SU-DHL-6 (cell line): Measurements from ENCODE around the gene AHDC1.

ENCODE experiments used
- H2AFZ ChIP-seq: fragments of 200-600 bp; sonication (generic); 2 replicates; pipeline ENCODE4 v1.6.1; 2014; ENCODE audit warnings: low read depth, mild to moderate bottlenecking, moderate library complexity, mixed read lengths, antibody characterized with exemption, low read length; ENCODE audit not compliant: severe bottlenecking
- H3F3A ChIP-seq: fragments of 200-600 bp; shearing (Covaris generic); 2 replicates; pipeline ENCODE4 v1.6.0; 2016; ENCODE audit warnings: antibody characterized with exemption, mild to moderate bottlenecking; ENCODE audit not compliant: insufficient read depth
- H3K27ac ChIP-seq: fragments of 200-600 bp; sonication (generic); 2 replicates; pipeline ENCODE4 v1.5.1; 2016; ENCODE audit warnings: low read depth, mild to moderate bottlenecking, low read length, moderate library complexity, mixed read lengths
- H3K27me3 ChIP-seq: fragments of 200-600 bp; sonication (generic), shearing (Covaris generic); 2 replicates; pipeline ENCODE4 v1.6.0; 2014; ENCODE audit warnings: mild to moderate bottlenecking, low read length
- H3K36me3 ChIP-seq: fragments of 200-600 bp; sonication (generic); 2 replicates; pipeline ENCODE4 v1.6.1; 2014; ENCODE audit warnings: mild to moderate bottlenecking, low read length, mixed read lengths
- H3K4me2 ChIP-seq: fragments of 300-600, 200-600 bp; shearing (Covaris generic), sonication (generic); 2 replicates; pipeline ENCODE4 v1.6.0; 2014; ENCODE audit warnings: low read length, low read depth, mild to moderate bottlenecking; ENCODE audit not compliant: poor library complexity, severe bottlenecking
- H3K4me3 ChIP-seq: fragments of 200-600 bp; sonication (generic); 2 replicates; pipeline ENCODE4 v1.5.1; 2014; ENCODE audit warnings: antibody characterized with exemption, low read length, mild to moderate bottlenecking, mixed read lengths; ENCODE audit not compliant: insufficient read depth, poor library complexity, severe bottlenecking
- H3K79me2 ChIP-seq: fragments of 200-600 bp; sonication (generic); 2 replicates; pipeline ENCODE4 v1.6.1; 2014; ENCODE audit warnings: mild to moderate bottlenecking, low read length, moderate library complexity; ENCODE audit not compliant: insufficient read depth
- H3K9ac ChIP-seq: fragments of 200-600 bp; sonication (generic); 2 replicates; pipeline ENCODE4 v1.7.0; 2014; ENCODE audit warnings: mild to moderate bottlenecking, low read length
- H3K9me2 ChIP-seq: fragments of 200-600 bp; sonication (generic); replicated peaks from 2 replicates; pipeline ENCODE4 v1.6.1; 2014; ENCODE audit warnings: low read length; ENCODE audit not compliant: insufficient read depth
- H3K9me3 ChIP-seq: fragments of 200-600 bp; sonication (generic); 2 replicates; pipeline ENCODE4 v1.6.1; 2014; ENCODE audit warnings: low read length, mixed read lengths; ENCODE audit not compliant: insufficient read depth
- H4K20me1 ChIP-seq: fragments of 200-600 bp; sonication (generic); 2 replicates; pipeline ENCODE4 v1.6.1; 2014; ENCODE audit warnings: low read depth, mild to moderate bottlenecking, antibody characterized with exemption, low read length, moderate library complexity, mixed read lengths
- EZH2phosphoT487 ChIP-seq: fragments of 200-600 bp; sonication (generic), shearing (Covaris generic); conservative IDR thresholded peaks from 2 replicates; pipeline ENCODE4 v1.6.1; 2018; ENCODE audit warnings: mild to moderate bottlenecking, antibody characterized with exemption, low read length, moderate library complexity, mixed read lengths
- TF ChIP-seq, protein P1 (sequence below): fragments of 200-600 bp; sonication (generic); IDR thresholded peaks from one replicate; pipeline ENCODE4 v1.5.1; 2017; ENCODE audit warnings: antibody characterized with exemption, mild to moderate bottlenecking, low read length, moderate library complexity; ENCODE audit not compliant: insufficient read depth, poor library complexity, severe bottlenecking

The AHDC1 gene

GRCh38 chr1:27602462-27603308, 1.3 kb downstream of the AHDC1 start:
- Histone ChIP-seq H3K27ac (no peak overlapping the region), H3K9ac (peak overlapping the region; percentile 68), H3K4me3 (peak overlapping the region; percentile 71), H3K4me2 (peak overlapping the region; percentile 75), H3K36me3 (no peaks in the 10 kb centered on the region), H3F3A (no peaks in the 10 kb centered on the region), H2AFZ (no peak overlapping the region), H3K27me3 (no peaks in the 10 kb centered on the region), H4K20me1 (no peaks in the 10 kb centered on the region), H3K9me3 (no peaks in the 10 kb centered on the region), H3K79me2 (peaks cover 14% of the 10 kb centered on the region; the same call in 1 of the 2 replicates), H3K9me2 (no peaks in the 10 kb centered on the region)
- TF ChIP-seq EZH2phosphoT487: no peak
- TF ChIP-seq, protein P1, sequence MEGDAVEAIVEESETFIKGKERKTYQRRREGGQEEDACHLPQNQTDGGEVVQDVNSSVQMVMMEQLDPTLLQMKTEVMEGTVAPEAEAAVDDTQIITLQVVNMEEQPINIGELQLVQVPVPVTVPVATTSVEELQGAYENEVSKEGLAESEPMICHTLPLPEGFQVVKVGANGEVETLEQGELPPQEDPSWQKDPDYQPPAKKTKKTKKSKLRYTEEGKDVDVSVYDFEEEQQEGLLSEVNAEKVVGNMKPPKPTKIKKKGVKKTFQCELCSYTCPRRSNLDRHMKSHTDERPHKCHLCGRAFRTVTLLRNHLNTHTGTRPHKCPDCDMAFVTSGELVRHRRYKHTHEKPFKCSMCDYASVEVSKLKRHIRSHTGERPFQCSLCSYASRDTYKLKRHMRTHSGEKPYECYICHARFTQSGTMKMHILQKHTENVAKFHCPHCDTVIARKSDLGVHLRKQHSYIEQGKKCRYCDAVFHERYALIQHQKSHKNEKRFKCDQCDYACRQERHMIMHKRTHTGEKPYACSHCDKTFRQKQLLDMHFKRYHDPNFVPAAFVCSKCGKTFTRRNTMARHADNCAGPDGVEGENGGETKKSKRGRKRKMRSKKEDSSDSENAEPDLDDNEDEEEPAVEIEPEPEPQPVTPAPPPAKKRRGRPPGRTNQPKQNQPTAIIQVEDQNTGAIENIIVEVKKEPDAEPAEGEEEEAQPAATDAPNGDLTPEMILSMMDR: no peak

GRCh38 chr1:27601771-27602461, 2.0 kb downstream of the AHDC1 start:
- Histone ChIP-seq H3F3A (no peaks in the 10 kb centered on the region), H3K36me3 (no peaks in the 10 kb centered on the region), H3K4me2 (peak overlapping the region; percentile 75), H3K27me3 (no peaks in the 10 kb centered on the region), H3K9me3 (no peaks in the 10 kb centered on the region), H4K20me1 (no peaks in the 10 kb centered on the region), H3K9ac (peak overlapping the region; percentile 28; the same call in 1 of the 2 replicates), H3K9me2 (no peaks in the 10 kb centered on the region), H3K27ac (no peak overlapping the region), H3K4me3 (no peak overlapping the region), H3K79me2 (peaks cover 14% of the 10 kb centered on the region; the same call in 1 of the 2 replicates), H2AFZ (no peak overlapping the region)
- TF ChIP-seq, protein P1: no peak
- TF ChIP-seq EZH2phosphoT487: no peak

- no peaks in the 10 kb centered on the region for H3F3A ChIP-seq
- no peaks in the 10 kb centered on the region for H3K9me3 ChIP-seq
- H3K79me2 ChIP-seq: peaks cover 14% of the 10 kb centered on the region; the same call in 1 of the 2 replicates
- no peaks in the 10 kb centered on the region for H4K20me1 ChIP-seq
- no peaks in the 10 kb centered on the region for H3K9me2 ChIP-seq
- H3K27me3 ChIP-seq: no peaks in the 10 kb centered on the region
- H3K9ac ChIP-seq: no peak overlapping the region
- no peaks in the 10 kb centered on the region for H3K36me3 ChIP-seq
- no peak overlapping the region for H3K4me3 ChIP-seq
- no peak overlapping the region for H3K4me2 ChIP-seq
- H2AFZ ChIP-seq: no peak overlapping the region
- TF ChIP-seq EZH2phosphoT487: no peak
- TF ChIP-seq, protein P1: no peak
- H3K27ac ChIP-seq: no peak overlapping the region
Observed at GRCh38 chr1:27601321-27601770, 2.6 kb downstream of the AHDC1 start.
